ENCODE results near the gene AMY1C. TPM values are rescaled to one million over a fixed set of nuclear protein-coding genes. Genes with fewer than 3 reads are reported as not detected.
"Not testable (repeated sequence)": the region's sequence is repeated elsewhere in the genome, so short reads cannot be mapped to it uniquely, and the experiment has no call there.

Gene AMY1C
- total RNA-seq (2021): not detected in 3 replicates
- not detected for Bru-seq, nascent RNA
- long read RNA-seq, experiment 1: 0 reads
- long read RNA-seq, experiment 2: 0 reads
- long read RNA-seq, experiment 3: 0 reads

- H3K27me3 Mint-ChIP-seq (ENCODE audit: low read depth); DNase-seq (ENCODE audit: low spot score); H3K9me3 Mint-ChIP-seq; POLR2A ChIA-PET; ATAC-seq; H3K36me3 Mint-ChIP-seq; H3K27ac Mint-ChIP-seq; CTCF ChIA-PET; H3K4me1 Mint-ChIP-seq; H3K4me3 Mint-ChIP-seq: not testable (repeated sequence)
Measured at GRCh38 chr1:103749598-103749997, at the start of gene AMY1C. Gene AMY1C, plus strand, starts transcription at chr1:103749898. Its CDS starts 572 bp downstream, at chr1:103750470.

GRCh38 chr1:103700669-103701068 lies 49.0 kb upstream of the AMY1C start:
- H3K36me3 Mint-ChIP-seq; CTCF ChIA-PET; DNase-seq (ENCODE audit: low spot score); ATAC-seq; H3K9me3 Mint-ChIP-seq; POLR2A ChIA-PET; H3K4me3 Mint-ChIP-seq; H3K4me1 Mint-ChIP-seq; H3K27ac Mint-ChIP-seq; H3K27me3 Mint-ChIP-seq (ENCODE audit: low read depth): not testable (repeated sequence)

- H3K9me3 Mint-ChIP-seq; DNase-seq (ENCODE audit: low spot score); H3K36me3 Mint-ChIP-seq; ATAC-seq; H3K27ac Mint-ChIP-seq; H3K4me1 Mint-ChIP-seq; H3K27me3 Mint-ChIP-seq (ENCODE audit: low read depth); POLR2A ChIA-PET; CTCF ChIA-PET; H3K4me3 Mint-ChIP-seq: not testable (repeated sequence)
Measured at GRCh38 chr1:103701256-103701655, 48.4 kb upstream of the AMY1C start.

GRCh38 chr1:103707670-103708069 lies 42.0 kb upstream of the AMY1C start:
- H3K9me3 Mint-ChIP-seq; H3K4me1 Mint-ChIP-seq; H3K27ac Mint-ChIP-seq; DNase-seq (ENCODE audit: low spot score); CTCF ChIA-PET; POLR2A ChIA-PET; H3K4me3 Mint-ChIP-seq; H3K27me3 Mint-ChIP-seq (ENCODE audit: low read depth); H3K36me3 Mint-ChIP-seq; ATAC-seq: not testable (repeated sequence)

GRCh38 chr1:103710381-103710780 lies 39.3 kb upstream of the AMY1C start:
- H3K27ac Mint-ChIP-seq; H3K4me3 Mint-ChIP-seq; CTCF ChIA-PET; H3K9me3 Mint-ChIP-seq; ATAC-seq; H3K4me1 Mint-ChIP-seq; DNase-seq (ENCODE audit: low spot score); POLR2A ChIA-PET; H3K27me3 Mint-ChIP-seq (ENCODE audit: low read depth); H3K36me3 Mint-ChIP-seq: not testable (repeated sequence)

GRCh38 chr1:103717404-103717803 lies 32.3 kb upstream of the AMY1C start:
- H3K36me3 Mint-ChIP-seq; H3K9me3 Mint-ChIP-seq; H3K4me1 Mint-ChIP-seq; H3K4me3 Mint-ChIP-seq; POLR2A ChIA-PET; H3K27me3 Mint-ChIP-seq (ENCODE audit: low read depth); DNase-seq (ENCODE audit: low spot score); CTCF ChIA-PET; H3K27ac Mint-ChIP-seq; ATAC-seq: not testable (repeated sequence)

- H3K36me3 Mint-ChIP-seq; POLR2A ChIA-PET; H3K27ac Mint-ChIP-seq; ATAC-seq; DNase-seq (ENCODE audit: low spot score); CTCF ChIA-PET; H3K4me1 Mint-ChIP-seq; H3K9me3 Mint-ChIP-seq; H3K27me3 Mint-ChIP-seq (ENCODE audit: low read depth); H3K4me3 Mint-ChIP-seq: not testable (repeated sequence)
Measured at GRCh38 chr1:103721473-103721872, 28.2 kb upstream of the AMY1C start.

GRCh38 chr1:103735334-103735733 lies 14.4 kb upstream of the AMY1C start:
- H3K36me3 Mint-ChIP-seq; H3K4me1 Mint-ChIP-seq; H3K4me3 Mint-ChIP-seq; ATAC-seq; DNase-seq (ENCODE audit: low spot score); H3K27ac Mint-ChIP-seq; CTCF ChIA-PET; H3K9me3 Mint-ChIP-seq; POLR2A ChIA-PET; H3K27me3 Mint-ChIP-seq (ENCODE audit: low read depth): not testable (repeated sequence)

GRCh38 chr1:103738031-103738430 lies 11.7 kb upstream of the AMY1C start:
- H3K4me3 Mint-ChIP-seq; H3K27ac Mint-ChIP-seq; H3K4me1 Mint-ChIP-seq; DNase-seq (ENCODE audit: low spot score); ATAC-seq; H3K9me3 Mint-ChIP-seq; H3K36me3 Mint-ChIP-seq; POLR2A ChIA-PET; CTCF ChIA-PET; H3K27me3 Mint-ChIP-seq (ENCODE audit: low read depth): not testable (repeated sequence)

- H3K4me1 Mint-ChIP-seq; H3K9me3 Mint-ChIP-seq; H3K27me3 Mint-ChIP-seq (ENCODE audit: low read depth); H3K36me3 Mint-ChIP-seq; DNase-seq (ENCODE audit: low spot score); H3K4me3 Mint-ChIP-seq; H3K27ac Mint-ChIP-seq; ATAC-seq; POLR2A ChIA-PET; CTCF ChIA-PET: not testable (repeated sequence)
Measured at GRCh38 chr1:103744449-103744848, 5.2 kb upstream of the AMY1C start.

- not testable (repeated sequence) for H3K4me1 Mint-ChIP-seq, ATAC-seq
Measured at GRCh38 chr1:103745040-103745439, 4.7 kb upstream of the AMY1C start.

GRCh38 chr1:103748273-103748672 lies 1.4 kb upstream of the AMY1C start:
- DNase-seq (ENCODE audit: low spot score); CTCF ChIA-PET; ATAC-seq; H3K27ac Mint-ChIP-seq; H3K27me3 Mint-ChIP-seq (ENCODE audit: low read depth); H3K9me3 Mint-ChIP-seq; POLR2A ChIA-PET; H3K4me3 Mint-ChIP-seq; H3K4me1 Mint-ChIP-seq; H3K36me3 Mint-ChIP-seq: not testable (repeated sequence)

More at GRCh38 chr1:103745040-103745439, 4.7 kb upstream of the AMY1C start:
- H3K27ac Mint-ChIP-seq; H3K36me3 Mint-ChIP-seq; DNase-seq (ENCODE audit: low spot score); H3K9me3 Mint-ChIP-seq; CTCF ChIA-PET; H3K4me3 Mint-ChIP-seq; H3K27me3 Mint-ChIP-seq (ENCODE audit: low read depth); POLR2A ChIA-PET: not testable (repeated sequence)

All from WTC11 (cell line).